VCaP (cell line): ENCODE measurements around the gene PEAK1.

Experiments
- H3K27ac ChIP-seq: fragments of 450-650 bp; 2 replicates; pipeline ENCODE4 v1.5.1; 2017
- TF ChIP-seq, protein P1 (sequence below): fragments of 450-650 bp; conservative IDR thresholded peaks from 2 replicates; pipeline ENCODE4 v1.5.1; 2017; ENCODE audit warnings: mild to moderate bottlenecking, moderate library complexity

The PEAK1 gene

DNA sequence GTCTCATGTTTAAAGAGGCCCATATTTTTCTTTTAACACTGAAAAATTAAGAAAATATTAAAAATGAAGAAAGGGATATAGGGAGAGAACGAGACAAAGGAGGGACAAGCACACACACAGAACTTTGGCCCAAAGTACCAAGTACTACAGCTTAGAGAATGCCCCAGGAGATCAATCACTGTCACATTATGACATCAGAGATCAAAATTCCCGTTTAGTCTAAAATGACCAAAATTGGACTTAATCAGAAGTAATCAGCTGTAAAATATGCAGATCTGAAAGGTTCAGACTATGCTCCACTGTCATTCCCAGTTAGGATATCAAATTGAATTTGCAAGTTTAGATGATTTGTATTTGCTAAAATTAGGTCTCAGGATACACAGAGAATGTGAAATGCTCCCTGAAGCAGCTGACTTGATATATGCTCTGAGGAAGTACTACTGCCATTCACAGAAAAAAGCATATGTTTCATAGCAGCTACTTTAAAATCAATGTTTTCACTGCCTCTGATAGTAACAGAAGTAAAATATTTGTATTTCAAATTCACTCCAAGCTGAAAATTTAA is 123.0 kb downstream of the PEAK1 start:
- TF ChIP-seq, protein P1, sequence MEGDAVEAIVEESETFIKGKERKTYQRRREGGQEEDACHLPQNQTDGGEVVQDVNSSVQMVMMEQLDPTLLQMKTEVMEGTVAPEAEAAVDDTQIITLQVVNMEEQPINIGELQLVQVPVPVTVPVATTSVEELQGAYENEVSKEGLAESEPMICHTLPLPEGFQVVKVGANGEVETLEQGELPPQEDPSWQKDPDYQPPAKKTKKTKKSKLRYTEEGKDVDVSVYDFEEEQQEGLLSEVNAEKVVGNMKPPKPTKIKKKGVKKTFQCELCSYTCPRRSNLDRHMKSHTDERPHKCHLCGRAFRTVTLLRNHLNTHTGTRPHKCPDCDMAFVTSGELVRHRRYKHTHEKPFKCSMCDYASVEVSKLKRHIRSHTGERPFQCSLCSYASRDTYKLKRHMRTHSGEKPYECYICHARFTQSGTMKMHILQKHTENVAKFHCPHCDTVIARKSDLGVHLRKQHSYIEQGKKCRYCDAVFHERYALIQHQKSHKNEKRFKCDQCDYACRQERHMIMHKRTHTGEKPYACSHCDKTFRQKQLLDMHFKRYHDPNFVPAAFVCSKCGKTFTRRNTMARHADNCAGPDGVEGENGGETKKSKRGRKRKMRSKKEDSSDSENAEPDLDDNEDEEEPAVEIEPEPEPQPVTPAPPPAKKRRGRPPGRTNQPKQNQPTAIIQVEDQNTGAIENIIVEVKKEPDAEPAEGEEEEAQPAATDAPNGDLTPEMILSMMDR: no peak
- no peak overlapping the region for H3K27ac ChIP-seq

DNA sequence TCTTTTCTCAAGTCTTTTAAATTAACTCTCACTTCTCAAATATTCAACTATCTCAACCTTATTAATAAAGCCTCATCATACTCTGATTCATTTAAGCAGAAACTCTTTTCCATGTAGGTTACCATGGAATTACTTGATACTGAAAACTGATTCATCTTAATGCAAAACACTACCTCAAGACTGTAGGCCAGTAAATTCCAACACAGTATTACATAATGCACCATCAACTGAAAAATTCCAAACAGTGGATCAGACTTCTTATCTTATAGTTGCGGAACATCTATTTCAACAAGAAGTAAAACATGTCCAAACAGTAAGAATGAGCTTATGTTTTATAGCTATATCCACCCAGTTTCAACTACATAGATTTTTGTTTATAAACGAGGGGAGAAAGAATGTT is 124.5 kb downstream of the PEAK1 start:
- TF ChIP-seq, protein P1: no peak
- H3K27ac ChIP-seq: no peak overlapping the region

DNA sequence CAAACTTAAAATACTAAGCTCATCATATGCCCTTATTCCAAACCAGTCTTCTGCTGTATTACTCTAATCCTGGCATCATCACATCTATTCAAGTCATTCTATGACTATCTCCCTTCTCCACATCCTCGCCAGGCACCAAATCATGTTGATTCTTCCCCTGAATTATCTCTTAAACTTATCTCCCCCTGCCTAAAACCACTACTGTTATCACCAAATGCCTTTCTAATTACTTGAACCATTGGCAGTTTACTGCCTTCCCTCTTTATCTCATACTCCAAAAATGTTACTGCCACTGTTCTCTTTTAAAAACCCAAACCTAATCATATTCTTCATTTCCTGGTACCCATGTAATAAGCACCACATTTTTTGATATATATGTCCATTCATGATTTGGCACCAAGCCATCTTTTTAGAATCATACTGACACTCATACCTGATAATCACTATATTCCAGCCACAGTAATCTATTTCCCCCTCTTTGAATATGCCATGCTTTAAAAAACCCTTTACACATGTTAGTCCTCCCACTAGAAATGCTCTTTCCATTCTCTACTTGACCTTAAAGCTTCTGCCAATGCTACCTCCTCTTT is 126.8 kb downstream of the PEAK1 start:
- TF ChIP-seq, protein P1: no peak
- H3K27ac ChIP-seq: no peak overlapping the region

DNA sequence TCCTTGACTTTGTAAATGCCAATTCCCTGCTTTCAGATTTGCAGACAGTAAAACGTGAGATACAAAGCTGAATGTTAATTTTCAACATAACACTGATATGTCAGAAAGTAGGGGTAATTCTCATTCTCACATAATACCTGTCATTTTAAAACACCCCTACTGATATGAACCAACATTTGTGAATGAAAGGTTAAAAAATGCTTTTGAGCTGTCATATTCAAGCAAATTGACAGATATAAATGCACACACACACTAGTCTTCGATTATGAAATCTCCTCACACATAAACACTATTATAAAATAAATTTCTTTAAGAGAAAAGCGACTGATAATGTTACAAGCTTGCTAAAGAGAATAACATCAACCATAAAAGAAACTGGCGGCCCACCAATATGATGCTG is 128.8 kb downstream of the PEAK1 start:
- TF ChIP-seq, protein P1: no peak
- no peak overlapping the region for H3K27ac ChIP-seq

DNA sequence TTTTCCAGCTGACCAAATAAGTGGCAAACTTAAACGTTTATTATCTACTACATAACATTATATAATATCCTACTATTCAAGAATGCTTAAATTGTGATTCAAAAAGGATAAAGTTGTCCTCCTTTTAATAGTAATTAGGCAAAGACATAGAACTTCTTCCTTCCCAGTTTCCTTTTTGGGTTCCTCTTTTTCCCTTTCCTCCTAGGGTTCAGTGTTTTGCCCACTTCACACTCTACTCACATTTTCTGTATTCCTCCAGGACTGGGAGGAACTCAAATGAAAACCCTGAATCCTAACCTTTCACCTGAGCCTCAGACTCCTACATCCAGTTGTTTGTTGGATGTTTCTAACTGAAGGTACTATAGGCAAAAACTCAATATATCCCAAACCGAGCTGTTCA is 132.5 kb downstream of the PEAK1 start:
- TF ChIP-seq, protein P1: no peak
- H3K27ac ChIP-seq: no peak overlapping the region

DNA sequence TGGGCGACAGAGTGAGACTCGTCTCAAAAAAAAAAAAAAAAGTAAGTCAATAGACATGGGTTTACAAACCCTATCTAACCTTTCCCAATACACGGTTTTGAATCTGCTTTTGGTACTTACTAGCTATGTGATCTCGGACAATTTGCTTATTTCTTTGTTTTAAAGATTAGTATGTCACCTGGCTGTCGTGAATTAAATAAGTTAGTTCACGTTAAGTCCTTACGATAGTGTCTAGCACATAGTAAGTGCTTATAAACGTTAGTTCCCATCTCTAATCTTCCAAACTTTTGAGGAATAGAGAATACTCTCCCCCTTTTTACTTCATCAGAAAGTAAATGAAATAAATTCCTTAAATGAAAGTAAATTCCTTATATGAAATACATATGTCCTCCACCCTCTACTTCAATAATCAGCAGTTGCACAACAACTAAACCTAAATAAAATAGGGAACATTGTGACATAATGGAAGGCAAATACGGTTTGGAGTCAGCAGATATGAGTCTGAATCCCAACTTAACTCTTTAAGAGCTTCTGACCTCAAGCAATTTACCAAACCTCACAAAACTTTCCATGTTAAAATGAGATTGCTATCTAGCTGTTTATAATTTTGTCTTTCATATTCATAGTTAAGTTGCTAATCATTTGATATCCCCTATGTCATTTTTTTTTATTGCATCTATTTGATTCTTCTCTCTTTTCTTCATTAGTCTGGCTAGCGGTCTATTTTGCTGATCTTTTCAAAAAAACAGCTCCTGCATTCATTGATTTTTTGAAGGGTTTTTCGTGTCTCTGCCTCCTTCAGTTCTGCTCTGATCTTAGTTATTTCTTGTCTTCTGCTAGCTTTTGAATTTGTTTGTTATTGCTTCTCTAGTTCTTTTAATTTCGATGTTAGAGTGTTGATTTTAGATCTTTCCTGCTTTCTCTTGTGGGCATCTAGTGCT is 134.6 kb downstream of the PEAK1 start:
- TF ChIP-seq, protein P1: no peak
- no peak overlapping the region for H3K27ac ChIP-seq

DNA sequence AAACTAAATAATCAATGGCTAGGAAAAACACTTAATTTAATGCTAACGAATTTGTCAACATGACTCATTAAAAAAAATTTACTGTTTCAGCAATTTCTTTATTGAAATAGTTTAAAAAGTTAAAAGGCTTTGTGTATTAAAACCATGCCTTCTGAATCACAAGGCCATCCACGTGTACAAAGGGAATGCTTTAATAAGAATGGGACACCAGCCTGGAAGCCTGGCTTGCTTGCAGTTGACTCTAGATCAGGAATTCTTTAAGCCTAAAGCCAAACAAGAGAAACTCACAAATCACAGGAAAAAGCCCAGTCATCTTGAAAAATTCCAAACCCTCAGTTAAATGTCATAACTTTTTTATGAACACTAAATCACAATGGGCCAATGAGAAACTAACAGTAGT is 137.6 kb downstream of the PEAK1 start:
- H3K27ac ChIP-seq: no peak overlapping the region
- TF ChIP-seq, protein P1: no peak
